Activated CD4-positive, alpha-beta T cell treated with anti-CD3 and anti-CD28 coated beads, Interleukin-2, Interleukin-6, amounts not matched to agents 100 ng/mL and 50 ng/mL, durations not matched to agents 16 hours and 8 hours (primary cell): Measurements from ENCODE around the gene ENPP7.

Experiments used
- DNase-seq: peaks from one replicate; pipeline ENCODE4 v3.0.0-alpha.2; 2020

The ENPP7 gene

GRCh38 chr17:79705674-79706073, 25.1 kb upstream of the ENPP7 start:
- DNase-seq, result no peak

- DNase-seq, result no peak
Measured at GRCh38 chr17:79706931-79707850, 23.6 kb upstream of the ENPP7 start.

GRCh38 chr17:79707931-79708891, 22.5 kb upstream of the ENPP7 start:
- DNase-seq, result peak; percentile 63

- no peak for DNase-seq
Measured at GRCh38 chr17:79711715-79712305, 18.9 kb upstream of the ENPP7 start.

- DNase-seq, result no peak
Measured at GRCh38 chr17:79713391-79713790, 17.4 kb upstream of the ENPP7 start.

- no peak for DNase-seq
Measured at GRCh38 chr17:79714176-79715097, 16.3 kb upstream of the ENPP7 start.

- no peak for DNase-seq
Measured at GRCh38 chr17:79715098-79715942, 15.4 kb upstream of the ENPP7 start.

GRCh38 chr17:79715943-79716797, 14.6 kb upstream of the ENPP7 start:
- no peak for DNase-seq

GRCh38 chr17:79720705-79721292, 9.9 kb upstream of the ENPP7 start:
- DNase-seq, result no peak

GRCh38 chr17:79721993-79722671, 8.6 kb upstream of the ENPP7 start:
- no peak for DNase-seq

GRCh38 chr17:79722787-79723186, 8.0 kb upstream of the ENPP7 start:
- DNase-seq, result no peak

- DNase-seq, result peak; percentile 92
Measured at GRCh38 chr17:79728169-79728907, 2.4 kb upstream of the ENPP7 start.

- DNase-seq, result no peak
Measured at GRCh38 chr17:79728908-79729471, 1.8 kb upstream of the ENPP7 start.

- DNase-seq, result no peak
Measured at GRCh38 chr17:79729761-79730160, 982 bp upstream of the ENPP7 start.

GRCh38 chr17:79730437-79730768, 340 bp upstream of the ENPP7 start:
- no peak for DNase-seq

- DNase-seq, result no peak
Measured at GRCh38 chr17:79732254-79732653, 1.5 kb downstream of the ENPP7 start.

GRCh38 chr17:79732804-79733691, 2.3 kb downstream of the ENPP7 start:
- DNase-seq, result peak; percentile 36
